ENCODE data around the gene SLC13A4.

Gene SLC13A4

DNA sequence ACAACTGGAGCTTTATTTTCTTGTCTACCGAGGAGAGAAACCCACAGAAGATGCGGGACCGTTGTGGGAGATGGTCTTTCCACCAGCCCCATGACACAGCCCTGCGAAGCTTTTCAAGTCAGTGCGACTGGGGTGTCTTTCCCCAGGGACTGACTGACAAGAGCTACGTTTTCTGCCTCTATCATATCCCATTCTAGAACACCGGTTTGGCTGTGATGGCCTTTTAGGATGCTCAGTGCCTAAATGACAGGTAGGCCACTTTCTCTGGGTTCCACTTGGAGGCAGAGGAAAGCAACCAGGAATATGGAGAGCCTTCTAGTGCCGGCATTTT lies 16.9 kb downstream of the SLC13A4 start:
- TF ChIP-seq EZH2phosphoT487 (IDR thresholded peaks at IDR 0.05; ENCODE audit: low read depth): no peak
- TF ChIP-seq, protein P1, sequence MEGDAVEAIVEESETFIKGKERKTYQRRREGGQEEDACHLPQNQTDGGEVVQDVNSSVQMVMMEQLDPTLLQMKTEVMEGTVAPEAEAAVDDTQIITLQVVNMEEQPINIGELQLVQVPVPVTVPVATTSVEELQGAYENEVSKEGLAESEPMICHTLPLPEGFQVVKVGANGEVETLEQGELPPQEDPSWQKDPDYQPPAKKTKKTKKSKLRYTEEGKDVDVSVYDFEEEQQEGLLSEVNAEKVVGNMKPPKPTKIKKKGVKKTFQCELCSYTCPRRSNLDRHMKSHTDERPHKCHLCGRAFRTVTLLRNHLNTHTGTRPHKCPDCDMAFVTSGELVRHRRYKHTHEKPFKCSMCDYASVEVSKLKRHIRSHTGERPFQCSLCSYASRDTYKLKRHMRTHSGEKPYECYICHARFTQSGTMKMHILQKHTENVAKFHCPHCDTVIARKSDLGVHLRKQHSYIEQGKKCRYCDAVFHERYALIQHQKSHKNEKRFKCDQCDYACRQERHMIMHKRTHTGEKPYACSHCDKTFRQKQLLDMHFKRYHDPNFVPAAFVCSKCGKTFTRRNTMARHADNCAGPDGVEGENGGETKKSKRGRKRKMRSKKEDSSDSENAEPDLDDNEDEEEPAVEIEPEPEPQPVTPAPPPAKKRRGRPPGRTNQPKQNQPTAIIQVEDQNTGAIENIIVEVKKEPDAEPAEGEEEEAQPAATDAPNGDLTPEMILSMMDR (IDR thresholded peaks at IDR 0.05; ENCODE audit: low read depth, low read length): no peak; the same call in 1 of the 2 replicates
- H4K20me1 ChIP-seq (ENCODE audit: insufficient read depth, low read length): no peaks in the 10 kb centered on the region

GRCh38 chr7:135710417-135711138 lies 17.4 kb downstream of the SLC13A4 start:
- Histone ChIP-seq H3K27ac (ENCODE audit: low read length) (no peak overlapping the region), H2AFZ (ENCODE audit: low read depth, low read length) (peak overlapping the region; percentile 51; the same call in 1 of the 2 replicates), H3K9me3 (ENCODE audit: insufficient read depth, low read length) (no peaks in the 10 kb centered on the region), H4K20me1 (ENCODE audit: insufficient read depth, low read length) (no peaks in the 10 kb centered on the region), H3K36me3 (replicated peaks; ENCODE audit: low read depth, low read length) (no peaks in the 10 kb centered on the region), H3K27me3 (ENCODE audit: low read depth, low read length) (no peaks in the 10 kb centered on the region), H3K9ac (ENCODE audit: low read length) (no peak overlapping the region), H3K4me2 (ENCODE audit: low read length) (0 out of 2 replicates have a peak overlapping the region, but pooled peaks have one; percentile 22), H3K4me3 (ENCODE audit: low read length) (no peak overlapping the region), H3K79me2 (ENCODE audit: low read length) (no peaks in the 10 kb centered on the region), H3K4me1 (ENCODE audit: low read length) (peaks cover 8% of the 10 kb centered on the region)
- TF ChIP-seq, protein P1 (IDR thresholded peaks at IDR 0.05; ENCODE audit: low read depth, low read length): peak; percentile 26; the same call in 1 of the 2 replicates
- TF ChIP-seq EZH2phosphoT487 (IDR thresholded peaks at IDR 0.05; ENCODE audit: low read depth): no peak

More for the DNA sequence above, 16.9 kb downstream of the SLC13A4 start:
- no peaks in the 10 kb centered on the region for H3K79me2 ChIP-seq (ENCODE audit: low read length)
- no peak overlapping the region for H3K27ac ChIP-seq (ENCODE audit: low read length)
- H3K4me1 ChIP-seq (ENCODE audit: low read length): peaks cover 8% of the 10 kb centered on the region
- H3K9ac ChIP-seq (ENCODE audit: low read length): no peak overlapping the region
- 0 out of 2 replicates have a peak overlapping the region, but pooled peaks have one; percentile 2 for H3K4me2 ChIP-seq (ENCODE audit: low read length)
- H3K36me3 ChIP-seq (replicated peaks; ENCODE audit: low read depth, low read length): no peaks in the 10 kb centered on the region
- no peaks in the 10 kb centered on the region for H3K27me3 ChIP-seq (ENCODE audit: low read depth, low read length)
- H2AFZ ChIP-seq (ENCODE audit: low read depth, low read length): peak overlapping the region; percentile 51; the same call in 1 of the 2 replicates
- H3K9me3 ChIP-seq (ENCODE audit: insufficient read depth, low read length): no peaks in the 10 kb centered on the region
- no peak overlapping the region for H3K4me3 ChIP-seq (ENCODE audit: low read length)

DNA sequence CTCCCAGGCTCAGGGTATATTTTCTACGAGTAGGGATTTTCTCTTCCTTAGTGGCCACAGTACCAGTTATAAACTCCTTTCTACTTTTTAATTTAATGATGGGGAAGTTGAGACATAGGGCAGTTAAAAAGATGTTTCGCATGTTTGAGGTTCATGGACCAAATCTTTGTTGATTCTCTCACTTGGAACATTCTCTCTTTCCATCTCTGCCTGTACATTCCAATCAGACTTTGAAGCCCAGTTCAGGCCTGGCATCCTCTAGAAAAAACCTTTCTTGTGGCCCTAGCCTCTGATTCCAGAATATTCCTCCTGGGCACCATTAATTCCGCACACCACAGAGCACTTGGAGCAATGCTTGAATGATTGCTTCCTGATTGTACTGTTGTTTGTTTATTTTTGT lies 18.5 kb downstream of the SLC13A4 start:
- Histone ChIP-seq H2AFZ (ENCODE audit: low read depth, low read length) (no peak overlapping the region), H3K79me2 (ENCODE audit: low read length) (no peaks in the 10 kb centered on the region), H3K4me3 (ENCODE audit: low read length) (no peak overlapping the region), H3K4me1 (ENCODE audit: low read length) (peaks cover 8% of the 10 kb centered on the region), H4K20me1 (ENCODE audit: insufficient read depth, low read length) (no peaks in the 10 kb centered on the region), H3K4me2 (ENCODE audit: low read length) (no peak overlapping the region), H3K36me3 (replicated peaks; ENCODE audit: low read depth, low read length) (no peaks in the 10 kb centered on the region), H3K9me3 (ENCODE audit: insufficient read depth, low read length) (no peaks in the 10 kb centered on the region), H3K9ac (ENCODE audit: low read length) (no peak overlapping the region), H3K27ac (ENCODE audit: low read length) (no peak overlapping the region), H3K27me3 (ENCODE audit: low read depth, low read length) (no peaks in the 10 kb centered on the region)
- TF ChIP-seq EZH2phosphoT487 (IDR thresholded peaks at IDR 0.05; ENCODE audit: low read depth): no peak
- TF ChIP-seq, protein P1 (IDR thresholded peaks at IDR 0.05; ENCODE audit: low read depth, low read length): no peak

- no peak overlapping the region for H3K9ac ChIP-seq (ENCODE audit: low read length)
- no peaks in the 10 kb centered on the region for H3K9me3 ChIP-seq (ENCODE audit: insufficient read depth, low read length)
- H3K4me2 ChIP-seq (ENCODE audit: low read length): no peak overlapping the region
- H3K36me3 ChIP-seq (replicated peaks; ENCODE audit: low read depth, low read length): no peaks in the 10 kb centered on the region
- no peaks in the 10 kb centered on the region for H4K20me1 ChIP-seq (ENCODE audit: insufficient read depth, low read length)
- no peak overlapping the region for H3K4me3 ChIP-seq (ENCODE audit: low read length)
- H3K79me2 ChIP-seq (ENCODE audit: low read length): no peaks in the 10 kb centered on the region
- TF ChIP-seq EZH2phosphoT487 (IDR thresholded peaks at IDR 0.05; ENCODE audit: low read depth): no peak
- TF ChIP-seq, protein P1 (IDR thresholded peaks at IDR 0.05; ENCODE audit: low read depth, low read length): no peak
- H3K27me3 ChIP-seq (ENCODE audit: low read depth, low read length): no peaks in the 10 kb centered on the region
- H3K27ac ChIP-seq (ENCODE audit: low read length): no peak overlapping the region
- no peak overlapping the region for H2AFZ ChIP-seq (ENCODE audit: low read depth, low read length)
- H3K4me1 ChIP-seq (ENCODE audit: low read length): peaks cover 8% of the 10 kb centered on the region
These were observed 19.9 kb downstream of the SLC13A4 start for GRCh38 chr7:135708041-135708440.

Measured in OCI-LY3 (cell line).